Measurements from ENCODE around the gene TMEM186.
"Not testable (repeated sequence)": the region's sequence is repeated elsewhere in the genome, so short reads cannot be mapped to it uniquely, and the experiment has no call there.

Gene TMEM186

GRCh38 chr16:8797364-8798173, at the start of gene TMEM186, which contains the start of gene PMM2:
Gene TMEM186 (minus strand): TSS chr16:8797639. CDS start chr16:8797614, 25 bp downstream.
Gene PMM2 (plus strand): TSS chr16:8797839. CDS start chr16:8797883, 44 bp downstream.
- peak; percentile 88 to 91 for DNase-seq (ENCODE audit: low read depth in 2 of 2)

GRCh38 chr16:8847145-8847544, 49.7 kb upstream of the TMEM186 start:
- DNase-seq (ENCODE audit: low read depth in 2 of 2): no peak

- no peak for DNase-seq (ENCODE audit: low read depth in 2 of 2)
Measured at GRCh38 chr16:8846401-8846932, 49.0 kb upstream of the TMEM186 start.

GRCh38 chr16:8845699-8846298, 48.4 kb upstream of the TMEM186 start:
- no peak for DNase-seq (ENCODE audit: low read depth in 2 of 2)

GRCh38 chr16:8843296-8843695, 45.9 kb upstream of the TMEM186 start:
- not testable (repeated sequence) for DNase-seq (ENCODE audit: low read depth in 2 of 2)

GRCh38 chr16:8842016-8842415, 44.6 kb upstream of the TMEM186 start:
- DNase-seq (ENCODE audit: low read depth in 2 of 2): not testable (repeated sequence)

GRCh38 chr16:8837594-8837993, 40.2 kb upstream of the TMEM186 start:
- not testable (repeated sequence) for DNase-seq (ENCODE audit: low read depth in 2 of 2)

- not testable (repeated sequence) for DNase-seq (ENCODE audit: low read depth in 2 of 2)
Measured at GRCh38 chr16:8836797-8837196, 39.4 kb upstream of the TMEM186 start.

- no peak for DNase-seq (ENCODE audit: low read depth in 2 of 2)
Measured at GRCh38 chr16:8832717-8833105, 35.3 kb upstream of the TMEM186 start.

GRCh38 chr16:8831871-8832716, 34.7 kb upstream of the TMEM186 start:
- DNase-seq (ENCODE audit: low read depth in 2 of 2): no peak

GRCh38 chr16:8831450-8831849, 34.0 kb upstream of the TMEM186 start:
- no peak for DNase-seq (ENCODE audit: low read depth in 2 of 2)

- DNase-seq (ENCODE audit: low read depth in 2 of 2): no peak
Measured at GRCh38 chr16:8828541-8829165, 31.2 kb upstream of the TMEM186 start.

- no peak for DNase-seq (ENCODE audit: low read depth in 2 of 2)
Measured at GRCh38 chr16:8826278-8826879, 28.9 kb upstream of the TMEM186 start.

GRCh38 chr16:8822403-8822802, 25.0 kb upstream of the TMEM186 start:
- no peak for DNase-seq (ENCODE audit: low read depth in 2 of 2)

- DNase-seq (ENCODE audit: low read depth in 2 of 2): no peak
Measured at GRCh38 chr16:8819411-8820034, 22.1 kb upstream of the TMEM186 start.

GRCh38 chr16:8818504-8819270, 21.2 kb upstream of the TMEM186 start:
- no peak for DNase-seq (ENCODE audit: low read depth in 2 of 2)

- DNase-seq (ENCODE audit: low read depth in 2 of 2): no peak
Measured at GRCh38 chr16:8816967-8817655, 19.7 kb upstream of the TMEM186 start.

GRCh38 chr16:8814095-8814806, 16.8 kb upstream of the TMEM186 start:
- no peak for DNase-seq (ENCODE audit: low read depth in 2 of 2)

All from stimulated activated CD8-positive, alpha-beta memory T cell treated with anti-CD3 and anti-CD28 coated beads, Interleukin-2, amount 100 ng/mL, for 1 hour (primary cell).